Esophagus (tissue), 2 donors: ENCODE measurements around the gene CCDC12. TPM values are rescaled to one million over a fixed set of nuclear protein-coding genes. Genes with fewer than 3 reads are reported as not detected.

ENCODE experiments used
- H3K27ac ChIP-seq, 2 donors: one replicate each; pipeline ENCODE4 v1.5.1; 2013; ENCODE audit warnings: low read depth in 2 of 2, mild to moderate bottlenecking in 2 of 2, inconsistent platforms in 1 of 2, low read length in 1 of 2, moderate library complexity in 1 of 2
- H3K27me3 ChIP-seq, 2 donors: one replicate each; pipeline ENCODE4 v1.6.1; 2013; ENCODE audit warnings: low read length in 2 of 2, control low read depth in 1 of 2, mild to moderate bottlenecking in 1 of 2; ENCODE audit not compliant: insufficient read depth in 2 of 2, control insufficient read depth in 1 of 2
- H3K36me3 ChIP-seq, 2 donors: one replicate each; pipeline ENCODE4 v1.6.1; 2013; ENCODE audit warnings: low read length in 1 of 2; ENCODE audit not compliant: control insufficient read depth in 2 of 2, insufficient read depth in 2 of 2
- H3K4me1 ChIP-seq, 2 donors: one replicate each; pipeline ENCODE4 v1.6.1; 2013; ENCODE audit warnings: low read length in 1 of 2; ENCODE audit not compliant: control insufficient read depth in 2 of 2, insufficient read depth in 2 of 2
- H3K4me3 ChIP-seq, 2 donors: one replicate each; pipeline ENCODE4 v1.5.1; 2013; ENCODE audit warnings: low read length in 2 of 2, mild to moderate bottlenecking in 2 of 2, low read depth in 1 of 2, moderate library complexity in 1 of 2
- H3K9me3 ChIP-seq, 2 donors: one replicate each; pipeline ENCODE4 v1.6.1; 2013; ENCODE audit warnings: mild to moderate bottlenecking in 2 of 2, low read depth in 1 of 2, low read length in 1 of 2, moderate library complexity in 1 of 2; ENCODE audit not compliant: control insufficient read depth in 2 of 2, insufficient read depth in 1 of 2
- WGBS, 2 donors: extraction: QIAGEN DNeasy Blood & Tissue Kit; methylation state at CpG; one replicate each; pipeline ENCODE4 v1.1.7; 2013; 5-methylcytosine and 5-hydroxymethylcytosine counted together
- polyA plus RNA-seq, 2 donors: library from polyadenylated mRNA; stranded (reverse); fragments of 200-250 nt; gene quantifications; one replicate each; pipeline ENCODE4 v1.2.3, GENCODE V29; 2013
- donor health status: healthy with polysubstance abuse.
- donor health status: Bipolar disorder and iron deficiency.

Gene CCDC12
- polyA plus RNA-seq, 2 donors, result 82.5 to 90.1 TPM

GRCh38 chr3:46934072-46934471 lies 42.5 kb downstream of the CCDC12 start:
- H3K36me3 ChIP-seq, result peaks cover 0 to 16% of the 10 kb centered on the region in 2 donors
- no peak overlapping the region for H3K4me3 ChIP-seq
- no peaks in the 10 kb centered on the region for H3K9me3 ChIP-seq
- WGBS, 2 donors, result 53 to 63% methylated on average over 2 of the region's 2 CpGs
- peak overlapping the region; percentile 85 to 98 for H3K27ac ChIP-seq
- no peaks in the 10 kb centered on the region for H3K27me3 ChIP-seq
- H3K4me1 ChIP-seq, result peaks cover 32 to 52% of the 10 kb centered on the region in 2 donors

DNA sequence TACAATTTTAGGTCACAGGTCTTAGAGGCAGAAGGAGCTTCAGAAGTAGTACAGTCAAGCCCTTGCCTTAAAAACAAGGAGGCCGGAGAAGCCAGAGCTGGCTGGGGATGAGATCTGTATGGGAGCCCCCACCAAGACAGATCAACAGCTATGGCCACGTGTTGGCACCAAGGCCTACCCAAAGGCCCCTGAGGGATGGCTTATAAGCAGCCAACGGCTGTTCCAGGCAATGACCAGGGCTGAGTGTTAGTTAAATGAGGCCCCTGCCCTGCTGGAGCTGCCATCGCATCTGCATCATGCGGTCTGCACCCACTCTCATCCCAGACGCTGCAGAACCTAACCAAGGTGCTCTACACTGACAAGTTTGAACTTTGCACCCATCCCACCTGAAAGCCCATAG lies 43.3 kb downstream of the CCDC12 start:
- peaks cover 32 to 52% of the 10 kb centered on the region in 2 donors for H3K4me1 ChIP-seq
- peaks cover 0 to 10% of the 10 kb centered on the region in 2 donors for H3K36me3 ChIP-seq
- no peaks in the 10 kb centered on the region for H3K9me3 ChIP-seq
- no peak overlapping the region for H3K4me3 ChIP-seq
- H3K27ac ChIP-seq, result peak overlapping the region; percentile 84 to 89
- WGBS, 2 donors, result 62 to 65% methylated on average over 6 of the region's 6 CpGs
- H3K27me3 ChIP-seq, result no peaks in the 10 kb centered on the region

DNA sequence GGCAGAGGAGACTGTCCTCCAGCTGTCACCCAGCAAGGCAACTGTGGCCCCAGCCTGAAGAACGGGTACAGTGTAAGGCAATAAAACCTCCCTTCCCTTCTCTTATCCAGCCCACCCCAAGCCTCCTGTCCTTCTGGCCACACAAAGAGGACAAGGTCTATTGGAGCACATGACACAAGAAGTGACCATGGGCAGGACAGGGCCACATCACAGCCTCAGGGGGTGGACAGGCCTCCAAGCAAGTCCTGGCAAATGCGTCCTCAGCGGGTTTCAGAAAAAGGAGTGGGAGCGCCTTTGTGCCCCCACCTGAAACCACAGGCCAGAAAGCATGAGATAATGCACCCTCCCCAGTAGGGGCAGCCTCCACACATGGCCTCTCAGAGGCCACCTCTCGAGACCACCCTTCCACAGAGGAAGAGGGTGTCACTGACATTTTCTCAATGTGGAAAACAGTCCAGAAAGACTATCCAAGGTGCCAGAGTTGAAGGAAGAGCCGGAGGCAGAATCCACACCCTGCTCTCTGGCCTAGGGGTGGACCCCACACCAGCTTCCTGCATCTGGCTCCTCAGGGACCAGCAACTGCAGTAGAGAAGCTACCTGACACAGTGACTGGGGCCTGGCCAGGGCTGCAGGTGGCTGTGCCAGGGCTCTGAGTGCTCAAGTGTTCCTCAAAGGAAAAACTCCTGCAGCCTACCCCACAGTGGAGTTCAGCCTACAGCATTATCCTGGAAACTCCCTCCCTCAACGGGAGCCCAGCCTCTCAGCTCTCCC lies 43.9 kb downstream of the CCDC12 start:
- Histone ChIP-seq H3K4me1 (peaks cover 34 to 53% of the 10 kb centered on the region in 2 donors), H3K27me3 (no peaks in the 10 kb centered on the region), H3K36me3 (peaks cover 0 to 7% of the 10 kb centered on the region in 2 donors), H3K9me3 (no peaks in the 10 kb centered on the region), H3K27ac (peak overlapping the region; percentile 84 to 89), H3K4me3 (no peak overlapping the region)
- WGBS, 2 donors, result 65 to 66% methylated on average over 7 of the region's 7 CpGs

GRCh38 chr3:46931631-46932331 lies 44.8 kb downstream of the CCDC12 start:
- Histone ChIP-seq H3K27me3 (no peaks in the 10 kb centered on the region), H3K27ac (peak overlapping the region; percentile 84 to 92), H3K9me3 (no peaks in the 10 kb centered on the region), H3K4me1 (peaks cover 32 to 58% of the 10 kb centered on the region in 2 donors), H3K36me3 (peaks cover 0 to 2% of the 10 kb centered on the region in 2 donors), H3K4me3 (no peak overlapping the region)
- 23 to 29% methylated on average over 6 of the region's 6 CpGs for WGBS, 2 donors

DNA sequence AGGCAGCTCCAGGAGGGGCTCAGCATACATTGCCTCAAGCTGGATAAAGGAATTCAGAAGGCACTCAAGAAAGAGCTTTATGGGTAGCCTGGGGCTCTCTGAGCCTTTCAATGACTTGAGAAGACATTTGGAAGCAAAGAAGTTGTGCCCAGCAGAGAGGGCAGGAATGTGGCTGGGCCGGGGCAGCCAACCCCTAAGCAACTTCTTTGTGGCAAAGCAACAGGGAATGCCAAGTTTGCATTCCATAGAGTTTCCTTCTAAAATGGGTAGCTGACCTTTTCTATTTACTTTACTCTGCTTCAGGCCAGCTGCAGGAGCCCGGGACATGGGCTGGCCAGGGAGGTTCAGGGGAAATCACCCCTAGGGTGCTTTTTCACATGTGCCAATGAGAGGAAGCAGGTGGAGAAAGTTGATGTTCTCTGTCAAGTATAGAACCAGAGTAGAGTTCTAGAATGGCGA lies 45.6 kb downstream of the CCDC12 start:
- WGBS, 2 donors, result 38% methylated on average over 3 of the region's 3 CpGs
- no peaks in the 10 kb centered on the region for H3K27me3 ChIP-seq
- H3K27ac ChIP-seq, result peak overlapping the region; percentile 84 to 92
- H3K4me3 ChIP-seq, result no peak overlapping the region
- H3K9me3 ChIP-seq, result no peaks in the 10 kb centered on the region
- H3K4me1 ChIP-seq, result peaks cover 38 to 63% of the 10 kb centered on the region in 2 donors
- no peaks in the 10 kb centered on the region for H3K36me3 ChIP-seq

GRCh38 chr3:46930166-46930944 lies 46.2 kb downstream of the CCDC12 start:
- H3K27ac ChIP-seq, result peak overlapping the region; percentile 84 to 92
- H3K4me3 ChIP-seq, result no peak overlapping the region
- no peaks in the 10 kb centered on the region for H3K9me3 ChIP-seq
- no peaks in the 10 kb centered on the region for H3K27me3 ChIP-seq
- 65 to 66% methylated on average over 9 of the region's 9 CpGs for WGBS, 2 donors
- H3K36me3 ChIP-seq, result peaks cover 0 to 3% of the 10 kb centered on the region in 2 donors
- H3K4me1 ChIP-seq, result peaks cover 40 to 64% of the 10 kb centered on the region in 2 donors

DNA sequence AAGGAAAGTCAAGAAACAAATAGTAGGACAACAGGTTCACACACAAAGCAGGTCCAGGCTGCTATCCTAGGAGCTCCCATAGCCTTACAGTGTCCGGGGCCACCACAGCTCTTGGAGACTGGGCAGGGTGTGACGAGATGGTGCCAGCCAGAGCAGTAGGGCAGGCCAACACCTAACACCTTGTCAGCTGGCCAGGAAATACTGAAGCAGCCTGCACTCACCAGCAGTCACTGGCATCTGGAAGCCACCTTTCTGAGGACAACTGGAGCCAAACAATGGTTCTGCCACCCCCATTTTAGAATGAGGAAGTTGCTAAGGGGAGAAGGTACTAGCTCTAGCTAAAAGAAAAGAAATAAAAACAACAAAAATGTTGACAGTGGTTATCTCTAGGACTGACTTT lies 47.2 kb downstream of the CCDC12 start:
- Histone ChIP-seq H3K27ac (peak overlapping the region; percentile 84 to 91), H3K4me1 (peaks cover 37 to 55% of the 10 kb centered on the region in 2 donors), H3K4me3 (no peak overlapping the region), H3K27me3 (no peaks in the 10 kb centered on the region), H3K9me3 (no peaks in the 10 kb centered on the region), H3K36me3 (peaks cover 3 to 10% of the 10 kb centered on the region in 2 donors)
- WGBS, 2 donors, result 25 to 53% methylated on average over 2 of the region's 2 CpGs

- H3K9me3 ChIP-seq, result no peaks in the 10 kb centered on the region
- H3K27ac ChIP-seq, result peak overlapping the region; percentile 91 to 97
- peaks cover 3 to 15% of the 10 kb centered on the region in 2 donors for H3K36me3 ChIP-seq
- no peaks in the 10 kb centered on the region for H3K27me3 ChIP-seq
- peaks cover 37 to 50% of the 10 kb centered on the region in 2 donors for H3K4me1 ChIP-seq
- WGBS, 2 donors, result 75 to 86% methylated on average over 1 of the region's 1 CpG
- no peak overlapping the region for H3K4me3 ChIP-seq
These were observed 48.3 kb downstream of the CCDC12 start for GRCh38 chr3:46928282-46928681.

DNA sequence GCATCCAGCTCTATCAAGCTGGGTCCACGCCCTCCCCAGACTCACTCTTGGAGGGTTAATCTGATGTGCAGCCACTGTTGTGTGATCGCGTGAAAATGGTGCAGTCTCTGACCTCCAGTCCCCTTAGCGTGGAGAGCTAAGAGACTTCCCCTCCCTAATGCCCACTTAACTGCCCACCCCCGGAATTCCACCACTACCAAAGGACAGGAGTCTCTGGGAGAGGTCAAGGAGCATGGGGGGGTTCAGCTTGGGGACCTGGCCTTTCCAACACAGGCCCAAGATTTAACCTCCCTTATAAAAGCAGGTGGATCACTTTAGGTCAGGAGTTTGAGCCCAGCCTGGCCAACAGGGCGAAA lies 48.8 kb downstream of the CCDC12 start:
- no peaks in the 10 kb centered on the region for H3K9me3 ChIP-seq
- 83 to 90% methylated on average over 6 of the region's 6 CpGs for WGBS, 2 donors
- no peaks in the 10 kb centered on the region for H3K27me3 ChIP-seq
- H3K4me1 ChIP-seq, result peaks cover 33 to 44% of the 10 kb centered on the region in 2 donors
- peaks cover 3 to 21% of the 10 kb centered on the region in 2 donors for H3K36me3 ChIP-seq
- H3K4me3 ChIP-seq, result no peak overlapping the region
- H3K27ac ChIP-seq, result peak overlapping the region; percentile 91 to 97
